Measurements from ENCODE around the gene PEX7. TPM values are rescaled to one million over a fixed set of nuclear protein-coding genes. Genes with fewer than 3 reads are reported as not detected.

Gene PEX7
- total RNA-seq, 4 donors from 2014 or later: 5.0 to 10.7 (median 8.8) TPM

- H3K9me3 ChIP-seq: peaks cover 0 to 6% (median 0%) of the 10 kb centered on the region in 4 donors
- no peak overlapping the region for H3K4me3 ChIP-seq
- peaks cover 0 to 8% (median 5%) of the 10 kb centered on the region in 4 donors for H3K4me1 ChIP-seq
- 84 to 90% methylated on average over 1 of the region's 1 CpG for WGBS, 2 donors
- H3K36me3 ChIP-seq: no peaks in the 10 kb centered on the region
- no peak overlapping the region for H3K27ac ChIP-seq
- no peaks in the 10 kb centered on the region for H3K27me3 ChIP-seq
- TF ChIP-seq POLR2A (IDR thresholded peaks at IDR 0.05) (no peak), EP300 (IDR thresholded peaks at IDR 0.05) (no peak), CTCF (IDR thresholded peaks at IDR 0.05) (no peak)
- no peak for DNase-seq (ENCODE audit: low spot score in 2 of 2)
These were observed 24.3 kb upstream of the PEX7 start for GRCh38 chr6:136798044-136798443.

GRCh38 chr6:136801581-136801980 lies 20.8 kb upstream of the PEX7 start:
- H3K4me3 ChIP-seq: no peak overlapping the region

GRCh38 chr6:136803608-136804007 lies 18.8 kb upstream of the PEX7 start:
- 87 to 89% methylated on average over 1 of the region's 1 CpG for WGBS, 2 donors
- no peaks in the 10 kb centered on the region for H3K27me3 ChIP-seq
- H3K4me1 ChIP-seq: no peaks in the 10 kb centered on the region
- TF ChIP-seq CTCF (IDR thresholded peaks at IDR 0.05): no peak
- H3K9me3 ChIP-seq: no peaks in the 10 kb centered on the region
- DNase-seq (ENCODE audit: low spot score in 2 of 2): no peak
- H3K27ac ChIP-seq: no peak overlapping the region
- H3K4me3 ChIP-seq: no peak overlapping the region
- H3K36me3 ChIP-seq: no peaks in the 10 kb centered on the region

More at GRCh38 chr6:136801581-136801980, 20.8 kb upstream of the PEX7 start:
- WGBS, 2 donors: 86 to 92% methylated on average over 2 of the region's 2 CpGs
- no peaks in the 10 kb centered on the region for H3K36me3 ChIP-seq
- H3K9me3 ChIP-seq: peaks cover 0 to 6% (median 0%) of the 10 kb centered on the region in 4 donors
- DNase-seq (ENCODE audit: low spot score in 2 of 2): no peak
- H3K27ac ChIP-seq: no peak overlapping the region
- no peaks in the 10 kb centered on the region for H3K4me1 ChIP-seq
- TF ChIP-seq POLR2A (IDR thresholded peaks at IDR 0.05): no peak
- no peak for TF ChIP-seq CTCF (IDR thresholded peaks at IDR 0.05)
- no peaks in the 10 kb centered on the region for H3K27me3 ChIP-seq

GRCh38 chr6:136809091-136809860 lies 13.1 kb upstream of the PEX7 start:
- Histone ChIP-seq H3K27me3 (no peaks in the 10 kb centered on the region), H3K4me3 (no peak overlapping the region), H3K9me3 (no peaks in the 10 kb centered on the region), H3K27ac (no peak overlapping the region), H3K36me3 (no peaks in the 10 kb centered on the region), H3K4me1 (no peaks in the 10 kb centered on the region)
- TF ChIP-seq CTCF (IDR thresholded peaks at IDR 0.05): no peak
- no peak for TF ChIP-seq EP300 (IDR thresholded peaks at IDR 0.05)
- no peak for TF ChIP-seq POLR2A (IDR thresholded peaks at IDR 0.05)
- WGBS, 2 donors: 86 to 88% methylated on average over 7 of the region's 7 CpGs
- DNase-seq (ENCODE audit: low spot score in 2 of 2): no peak

GRCh38 chr6:136811272-136811671 lies 11.1 kb upstream of the PEX7 start:
- H3K36me3 ChIP-seq: no peaks in the 10 kb centered on the region
- DNase-seq (ENCODE audit: low spot score in 2 of 2): no peak
- no peaks in the 10 kb centered on the region for H3K4me1 ChIP-seq
- TF ChIP-seq POLR2A (IDR thresholded peaks at IDR 0.05) (no peak), CTCF (IDR thresholded peaks at IDR 0.05) (no peak), EP300 (IDR thresholded peaks at IDR 0.05) (no peak)
- no peak overlapping the region for H3K27ac ChIP-seq
- peaks cover 0 to 3% (median 0%) of the 10 kb centered on the region in 4 donors for H3K9me3 ChIP-seq
- no peaks in the 10 kb centered on the region for H3K27me3 ChIP-seq
- H3K4me3 ChIP-seq: no peak overlapping the region

All from tibial nerve (tissue), 4 donors.